GM12801 (cell line): ENCODE measurements around the gene POLR2E.

Experiments used
- TF ChIP-seq, protein P1 (sequence below): IDR thresholded peaks from one replicate; pipeline ENCODE4 v1.5.1; 2011; ENCODE audit warnings: control low read depth; ENCODE audit not compliant: insufficient read length; ENCODE audit errors: extremely low read depth

The POLR2E gene

DNA sequence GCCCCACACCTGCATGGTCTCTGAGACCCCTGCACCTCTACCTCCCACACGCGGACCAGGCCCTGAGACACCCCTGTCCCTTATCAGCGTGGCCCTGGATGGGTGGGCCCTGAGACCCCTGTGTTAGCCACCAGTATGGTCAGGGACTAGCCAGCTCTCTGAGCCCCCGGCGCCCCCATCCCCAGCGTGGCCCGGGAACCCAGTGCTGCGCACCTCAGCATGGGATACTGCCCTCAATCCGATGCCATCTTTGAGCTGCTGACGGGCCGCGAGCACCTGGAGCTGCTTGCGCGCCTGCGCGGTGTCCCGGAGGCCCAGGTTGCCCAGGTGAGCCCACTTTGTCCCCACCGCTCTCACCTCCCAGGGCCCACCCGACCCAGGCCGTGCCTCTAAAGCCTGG lies 33.2 kb downstream of the POLR2E start:
- TF ChIP-seq, protein P1, sequence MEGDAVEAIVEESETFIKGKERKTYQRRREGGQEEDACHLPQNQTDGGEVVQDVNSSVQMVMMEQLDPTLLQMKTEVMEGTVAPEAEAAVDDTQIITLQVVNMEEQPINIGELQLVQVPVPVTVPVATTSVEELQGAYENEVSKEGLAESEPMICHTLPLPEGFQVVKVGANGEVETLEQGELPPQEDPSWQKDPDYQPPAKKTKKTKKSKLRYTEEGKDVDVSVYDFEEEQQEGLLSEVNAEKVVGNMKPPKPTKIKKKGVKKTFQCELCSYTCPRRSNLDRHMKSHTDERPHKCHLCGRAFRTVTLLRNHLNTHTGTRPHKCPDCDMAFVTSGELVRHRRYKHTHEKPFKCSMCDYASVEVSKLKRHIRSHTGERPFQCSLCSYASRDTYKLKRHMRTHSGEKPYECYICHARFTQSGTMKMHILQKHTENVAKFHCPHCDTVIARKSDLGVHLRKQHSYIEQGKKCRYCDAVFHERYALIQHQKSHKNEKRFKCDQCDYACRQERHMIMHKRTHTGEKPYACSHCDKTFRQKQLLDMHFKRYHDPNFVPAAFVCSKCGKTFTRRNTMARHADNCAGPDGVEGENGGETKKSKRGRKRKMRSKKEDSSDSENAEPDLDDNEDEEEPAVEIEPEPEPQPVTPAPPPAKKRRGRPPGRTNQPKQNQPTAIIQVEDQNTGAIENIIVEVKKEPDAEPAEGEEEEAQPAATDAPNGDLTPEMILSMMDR: no peak

- TF ChIP-seq, protein P1: no peak
Measured at GRCh38 chr19:1060689-1061088, 34.5 kb downstream of the POLR2E start.

GRCh38 chr19:1058112-1058511 lies 37.1 kb downstream of the POLR2E start:
- TF ChIP-seq, protein P1: no peak

- TF ChIP-seq, protein P1: no peak
Measured at GRCh38 chr19:1057176-1057855, 37.9 kb downstream of the POLR2E start.

DNA sequence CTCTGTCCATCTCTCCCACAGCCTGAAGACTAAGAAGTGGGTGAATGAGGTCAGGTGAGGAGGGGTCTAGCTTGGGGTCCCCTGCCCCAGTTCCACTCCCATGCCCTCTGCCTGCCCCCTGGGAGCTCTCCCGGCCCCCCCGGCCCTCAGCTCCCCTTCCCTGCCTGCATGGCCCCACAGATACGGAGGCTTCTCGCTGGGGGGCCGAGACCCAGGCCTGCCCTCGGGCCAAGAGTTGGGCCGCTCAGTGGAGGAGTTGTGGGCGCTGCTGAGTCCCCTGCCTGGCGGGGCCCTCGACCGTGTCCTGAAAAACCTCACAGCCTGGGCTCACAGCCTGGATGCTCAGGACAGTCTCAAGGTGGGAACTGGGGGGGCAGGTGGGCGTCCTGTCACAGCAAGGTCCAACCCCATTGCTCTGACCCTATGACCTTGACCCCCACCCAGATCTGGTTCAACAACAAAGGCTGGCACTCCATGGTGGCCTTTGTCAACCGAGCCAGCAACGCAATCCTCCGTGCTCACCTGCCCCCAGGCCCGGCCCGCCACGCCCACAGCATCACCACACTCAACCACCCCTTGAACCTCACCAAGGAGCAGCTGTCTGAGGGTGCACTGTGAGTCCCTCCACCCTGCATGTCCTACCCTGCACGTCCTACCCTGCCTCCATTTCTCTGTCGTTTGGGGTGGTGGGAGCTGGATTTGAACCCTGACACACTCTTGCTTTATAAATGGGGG lies 39.1 kb downstream of the POLR2E start:
- TF ChIP-seq, protein P1: no peak

DNA sequence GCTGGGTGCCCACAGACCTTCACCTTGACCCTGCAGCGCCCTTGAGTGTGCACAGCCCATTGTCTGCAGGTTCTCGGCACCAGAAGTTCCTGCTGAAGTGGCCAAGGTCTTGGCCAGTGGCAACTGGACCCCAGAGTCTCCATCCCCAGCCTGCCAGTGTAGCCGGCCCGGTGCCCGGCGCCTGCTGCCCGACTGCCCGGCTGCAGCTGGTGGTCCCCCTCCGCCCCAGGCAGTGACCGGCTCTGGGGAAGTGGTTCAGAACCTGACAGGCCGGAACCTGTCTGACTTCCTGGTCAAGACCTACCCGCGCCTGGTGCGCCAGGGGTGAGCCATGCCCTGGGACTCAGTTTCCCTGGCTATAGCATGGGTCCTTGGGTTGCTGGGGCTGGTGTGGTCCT lies 40.1 kb downstream of the POLR2E start:
- TF ChIP-seq, protein P1: no peak

- TF ChIP-seq, protein P1: no peak
Measured at GRCh38 chr19:1054102-1055027, 40.8 kb downstream of the POLR2E start.
